Mammary epithelial cell (primary cell): ENCODE measurements around the gene BCCIP.

Experiments
- CTCF ChIP-seq, 2 donors: IDR thresholded peaks in 1 of 2; conservative IDR thresholded peaks in 1 of 2; 2 replicates each; pipeline ENCODE4 v1.5.1; 2011 to 2012; ENCODE audit warnings: inconsistent platforms in 2 of 2, low read length in 2 of 2, mild to moderate bottlenecking in 2 of 2, control low read depth in 1 of 2, low read depth in 1 of 2; ENCODE audit not compliant: insufficient read depth in 1 of 2; ENCODE audit errors: extremely low read depth in 1 of 2
- EZH2 ChIP-seq: IDR thresholded peaks from 2 replicates; pipeline ENCODE4 v1.6.1; 2012; ENCODE audit warnings: low read length, inconsistent platforms, borderline replicate concordance

- no peak for TF ChIP-seq CTCF (conservative IDR thresholded peaks at IDR 0.05 in 1 of 2, IDR thresholded peaks at IDR 0.05 in 1 of 2; ENCODE audit: extremely low read depth in 1 of 2, insufficient read depth in 1 of 2, low read depth in 1 of 2, low read length in 2 of 2)
- no peak for TF ChIP-seq EZH2
These were observed 35.0 kb upstream of the BCCIP start for GRCh38 chr10:125788156-125789034.
